Spleen (tissue), 7 donors: ENCODE data around the gene SH3RF1.

Experiments used
- POLR2A ChIP-seq, 3 donors: fragments of 450-650 bp; IDR thresholded peaks; one replicate each; pipeline ENCODE4 v1.5.1; 2017; ENCODE audit warnings: antibody characterized with exemption in 3 of 3, mild to moderate bottlenecking in 1 of 3
- POLR2AphosphoS5 ChIP-seq, 3 donors: sonication (generic); formaldehyde crosslinking; IDR thresholded peaks; one replicate each; pipeline ENCODE4 v1.5.1; 2017; ENCODE audit warnings: antibody characterized with exemption in 3 of 3
- TF ChIP-seq, protein P1 (sequence below), 11 experiments: fragments of 200-600 bp in 7 of 11; fragments of 450-650 bp in 4 of 11; sonication (generic) in 4 of 11; IDR thresholded peaks in 8 of 11; conservative IDR thresholded peaks in 3 of 11; 1 replicate in 7 of 11; 2 replicates in 4 of 11; pipeline versions ENCODE4 v1.4.0 to v1.8.0; 2016 to 2021; ENCODE audit warnings: antibody characterized with exemption in 11 of 11, inconsistent platforms in 4 of 11, mild to moderate bottlenecking in 1 of 11
- donor health status: DM: no; HTN: no; CAD: no; lungs with moderate emphysema.
- donor health status: DM: no; HTN: no; CAD: no.
- donor health status: DM: no; HTN: no; CAD: no.

DNA sequence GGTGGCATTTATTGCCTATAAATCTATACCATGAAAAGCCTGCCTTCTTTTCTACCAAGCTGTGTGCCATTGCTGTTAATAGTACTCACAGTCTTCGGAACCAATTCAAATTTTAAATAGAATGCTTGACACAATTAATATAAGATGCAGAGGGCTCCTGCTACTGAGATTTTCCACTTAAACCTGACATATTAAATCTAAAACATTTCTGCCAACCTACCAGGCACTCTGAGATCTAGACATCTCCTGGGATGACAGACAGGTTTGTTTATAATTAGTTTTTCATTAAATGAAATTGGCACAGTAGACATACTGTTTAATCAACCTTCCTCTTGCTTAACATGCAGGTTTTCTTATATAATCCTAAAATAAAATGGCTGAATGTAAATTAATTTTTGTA lies 143.4 kb downstream of the SH3RF1 start:
- TF ChIP-seq, protein P1, sequence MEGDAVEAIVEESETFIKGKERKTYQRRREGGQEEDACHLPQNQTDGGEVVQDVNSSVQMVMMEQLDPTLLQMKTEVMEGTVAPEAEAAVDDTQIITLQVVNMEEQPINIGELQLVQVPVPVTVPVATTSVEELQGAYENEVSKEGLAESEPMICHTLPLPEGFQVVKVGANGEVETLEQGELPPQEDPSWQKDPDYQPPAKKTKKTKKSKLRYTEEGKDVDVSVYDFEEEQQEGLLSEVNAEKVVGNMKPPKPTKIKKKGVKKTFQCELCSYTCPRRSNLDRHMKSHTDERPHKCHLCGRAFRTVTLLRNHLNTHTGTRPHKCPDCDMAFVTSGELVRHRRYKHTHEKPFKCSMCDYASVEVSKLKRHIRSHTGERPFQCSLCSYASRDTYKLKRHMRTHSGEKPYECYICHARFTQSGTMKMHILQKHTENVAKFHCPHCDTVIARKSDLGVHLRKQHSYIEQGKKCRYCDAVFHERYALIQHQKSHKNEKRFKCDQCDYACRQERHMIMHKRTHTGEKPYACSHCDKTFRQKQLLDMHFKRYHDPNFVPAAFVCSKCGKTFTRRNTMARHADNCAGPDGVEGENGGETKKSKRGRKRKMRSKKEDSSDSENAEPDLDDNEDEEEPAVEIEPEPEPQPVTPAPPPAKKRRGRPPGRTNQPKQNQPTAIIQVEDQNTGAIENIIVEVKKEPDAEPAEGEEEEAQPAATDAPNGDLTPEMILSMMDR (IDR thresholded peaks at IDR 0.05 in 8 of 11, conservative IDR thresholded peaks at IDR 0.05 in 3 of 11) = no peak
- TF ChIP-seq POLR2AphosphoS5 (IDR thresholded peaks at IDR 0.05) (no peak), POLR2A (IDR thresholded peaks at IDR 0.05) (no peak)
